Endodermal cell (in vitro differentiated cells): Measurements from ENCODE around the gene TLE3. TPM values are rescaled to one million over a fixed set of nuclear protein-coding genes. Genes with fewer than 3 reads are reported as not detected.

Experiments
- DNase-seq: peaks from one replicate; pipeline ENCODE4 v3.0.0-alpha.2; 2017
- H3K27ac ChIP-seq: 2 replicates; pipeline ENCODE4 v1.5.1; 2013; ENCODE audit warnings: mild to moderate bottlenecking, low read depth, low read length, moderate library complexity
- H3K27me3 ChIP-seq: 2 replicates; pipeline ENCODE4 v1.6.1; 2013; ENCODE audit warnings: mild to moderate bottlenecking, low read length, moderate library complexity; ENCODE audit not compliant: insufficient read depth, control insufficient read depth, poor library complexity, severe bottlenecking
- H3K36me3 ChIP-seq: 2 replicates; pipeline ENCODE4 v1.7.0; 2013; ENCODE audit warnings: mild to moderate bottlenecking, low read length, moderate library complexity; ENCODE audit not compliant: control insufficient read depth, insufficient read depth
- H3K4me1 ChIP-seq: one replicate; pipeline ENCODE4 v1.7.0; 2013; ENCODE audit warnings: low read length; ENCODE audit not compliant: control insufficient read depth, insufficient read depth
- H3K4me3 ChIP-seq: 2 replicates; pipeline ENCODE4 v1.5.1; 2013; ENCODE audit warnings: mild to moderate bottlenecking, low read length, moderate library complexity
- H3K9ac ChIP-seq: 2 replicates; pipeline ENCODE4 v1.6.1; 2013; ENCODE audit warnings: mild to moderate bottlenecking, low read length, moderate library complexity; ENCODE audit not compliant: poor library complexity, severe bottlenecking; ENCODE audit errors: extremely low read depth
- H3K9me3 ChIP-seq: 2 replicates; pipeline ENCODE4 v1.6.1; 2013; ENCODE audit warnings: mild to moderate bottlenecking, low read length, moderate library complexity; ENCODE audit not compliant: control insufficient read depth
- H3K27ac Mint-ChIP-seq: 2 replicates; pipeline ENCODE4 v1.8.0; 2020; ENCODE audit warnings: mixed read lengths
- H3K27me3 Mint-ChIP-seq: 2 replicates; pipeline ENCODE4 v1.8.0; 2021; ENCODE audit warnings: mild to moderate bottlenecking, mixed read lengths; ENCODE audit not compliant: insufficient read depth
- H3K36me3 Mint-ChIP-seq: 2 replicates; pipeline ENCODE4 v1.8.0; 2020; ENCODE audit warnings: low read depth, mixed read lengths
- H3K4me1 Mint-ChIP-seq: 2 replicates; pipeline ENCODE4 v1.8.0; 2020; ENCODE audit warnings: mixed read lengths
- H3K4me3 Mint-ChIP-seq: 2 replicates; pipeline ENCODE4 v1.8.0; 2020; ENCODE audit warnings: mild to moderate bottlenecking, moderate library complexity, mixed read lengths
- H3K9me3 Mint-ChIP-seq: 2 replicates; pipeline ENCODE4 v1.8.0; 2020; ENCODE audit warnings: mild to moderate bottlenecking, mixed read lengths
- WGBS, 2 experiments: methylation state at CpG; one replicate each; pipeline versions ENCODE4 v1.1.5 to v1.1.7; 2013; ENCODE audit warnings: missing lambda C conversion rate in 2 of 2, mixed read lengths in 1 of 2; ENCODE audit not compliant: insufficient coverage in 1 of 2, insufficient read length in 1 of 2; 5-methylcytosine and 5-hydroxymethylcytosine counted together
- total RNA-seq, 2 donors: library from RNA; stranded (reverse); fragmentation: NEBNext Ultra II Directional in 1 of 2; extraction: Animal tissue kit (Norgen Biotek cat#: 25700) in 1 of 2; gene quantifications; 2 replicates in 1 of 2; 3 replicates in 1 of 2; pipeline ENCODE4 v1.2.1, GENCODE V29; 2021
- TF ChIP-seq, protein P1 (sequence below): fragments of 200-600 bp; sonication (generic); conservative IDR thresholded peaks from 2 replicates; pipeline ENCODE4 v1.5.0; 2021; ENCODE audit warnings: antibody characterized with exemption, mild to moderate bottlenecking

The TLE3 gene
- total RNA-seq, 2 donors from 2014 or later, result 66.5 to 81.1 TPM

DNA sequence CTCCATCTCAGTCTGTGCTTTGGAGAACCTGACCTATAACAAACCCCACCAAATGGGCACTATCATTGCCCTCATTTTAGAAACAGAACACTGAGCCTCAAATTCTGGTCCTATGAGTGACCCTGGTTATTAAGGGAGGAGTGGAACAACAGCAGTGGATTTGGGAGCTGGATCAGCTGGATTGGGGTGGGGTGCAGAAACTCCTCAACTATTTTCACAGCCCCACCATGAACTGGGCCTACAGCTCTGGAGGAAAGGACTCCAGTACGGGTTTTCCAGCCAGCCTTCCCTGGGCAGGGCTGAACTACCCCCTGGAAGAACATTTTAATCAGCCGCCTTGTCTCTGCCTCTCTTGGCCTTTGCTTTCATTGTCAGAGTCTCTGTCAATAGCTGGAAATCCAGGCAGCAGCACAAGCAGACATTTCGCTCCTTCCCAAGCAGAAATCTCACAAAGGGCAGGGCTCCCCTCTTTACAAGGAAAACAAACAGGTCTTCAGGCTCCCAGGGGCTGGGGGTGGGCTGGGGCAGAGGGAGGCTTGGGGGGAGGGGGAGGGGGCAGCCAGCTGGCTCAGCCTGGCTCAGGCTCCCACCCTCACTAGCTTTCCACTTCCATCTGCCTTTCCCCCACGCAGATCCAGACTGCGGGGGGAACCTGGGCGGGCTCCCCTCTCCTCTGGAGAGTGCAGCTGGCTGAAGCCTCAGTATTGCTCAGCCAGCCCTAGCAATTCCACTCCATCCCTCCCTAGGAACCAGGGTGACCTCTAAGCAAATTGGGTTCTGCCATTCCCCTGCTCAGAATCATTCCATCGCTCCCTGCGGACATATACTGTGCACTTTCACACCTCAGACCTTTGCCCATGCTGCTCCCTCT lies 13.7 kb upstream of the TLE3 start:
- H3K27me3 Mint-ChIP-seq, result peaks cover 58% of the 10 kb centered on the region
- Histone ChIP-seq H3K4me3 (peak overlapping the region; percentile 59), H3K36me3 (no peaks in the 10 kb centered on the region), H3K27me3 (peaks cover 52% of the 10 kb centered on the region), H3K9ac (no peak overlapping the region), H3K9me3 (no peaks in the 10 kb centered on the region), H3K27ac (peak overlapping the region; percentile 86), H3K4me1 (peaks cover 5% of the 10 kb centered on the region)
- H3K36me3 Mint-ChIP-seq, result no peaks in the 10 kb centered on the region
- H3K9me3 Mint-ChIP-seq, result no peaks in the 10 kb centered on the region
- peak; percentile 95 for DNase-seq
- H3K4me1 Mint-ChIP-seq, result peaks cover 28% of the 10 kb centered on the region
- WGBS, 2 experiments, result 3% methylated on average over 7 to 8 of the region's 8 CpGs
- TF ChIP-seq, protein P1, sequence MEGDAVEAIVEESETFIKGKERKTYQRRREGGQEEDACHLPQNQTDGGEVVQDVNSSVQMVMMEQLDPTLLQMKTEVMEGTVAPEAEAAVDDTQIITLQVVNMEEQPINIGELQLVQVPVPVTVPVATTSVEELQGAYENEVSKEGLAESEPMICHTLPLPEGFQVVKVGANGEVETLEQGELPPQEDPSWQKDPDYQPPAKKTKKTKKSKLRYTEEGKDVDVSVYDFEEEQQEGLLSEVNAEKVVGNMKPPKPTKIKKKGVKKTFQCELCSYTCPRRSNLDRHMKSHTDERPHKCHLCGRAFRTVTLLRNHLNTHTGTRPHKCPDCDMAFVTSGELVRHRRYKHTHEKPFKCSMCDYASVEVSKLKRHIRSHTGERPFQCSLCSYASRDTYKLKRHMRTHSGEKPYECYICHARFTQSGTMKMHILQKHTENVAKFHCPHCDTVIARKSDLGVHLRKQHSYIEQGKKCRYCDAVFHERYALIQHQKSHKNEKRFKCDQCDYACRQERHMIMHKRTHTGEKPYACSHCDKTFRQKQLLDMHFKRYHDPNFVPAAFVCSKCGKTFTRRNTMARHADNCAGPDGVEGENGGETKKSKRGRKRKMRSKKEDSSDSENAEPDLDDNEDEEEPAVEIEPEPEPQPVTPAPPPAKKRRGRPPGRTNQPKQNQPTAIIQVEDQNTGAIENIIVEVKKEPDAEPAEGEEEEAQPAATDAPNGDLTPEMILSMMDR, result no peak
- peak overlapping the region; percentile 4 for H3K4me3 Mint-ChIP-seq
- no peak overlapping the region for H3K27ac Mint-ChIP-seq

DNA sequence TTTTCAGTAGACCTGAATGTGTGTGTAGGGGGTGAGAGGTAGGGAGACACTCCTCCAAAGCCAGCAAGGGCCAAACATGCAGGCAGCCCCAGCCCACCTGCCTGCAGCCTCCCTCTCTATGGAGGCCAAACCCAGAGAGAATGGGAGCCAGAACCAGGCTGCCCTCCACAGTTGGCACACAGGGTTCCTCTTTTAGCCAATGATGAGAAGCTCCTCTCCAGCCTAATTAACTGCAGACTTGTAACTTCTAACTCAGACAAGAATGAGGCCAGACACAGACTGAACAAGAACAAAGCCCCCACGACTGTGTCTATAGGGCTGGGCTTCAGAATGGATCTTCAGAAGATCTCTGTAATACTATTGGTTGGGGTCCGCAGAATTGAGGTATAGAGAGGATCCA lies 12.3 kb upstream of the TLE3 start:
- TF ChIP-seq, protein P1, result no peak
- no peak overlapping the region for H3K4me3 Mint-ChIP-seq
- H3K36me3 Mint-ChIP-seq, result no peaks in the 10 kb centered on the region
- peaks cover 5% of the 10 kb centered on the region for H3K4me1 ChIP-seq
- H3K27ac Mint-ChIP-seq, result no peak overlapping the region
- WGBS, 2 experiments, result 90 to 100% methylated on average over 1 to 2 of the region's 2 CpGs
- H3K4me1 Mint-ChIP-seq, result peaks cover 27% of the 10 kb centered on the region
- H3K27me3 ChIP-seq, result peaks cover 49% of the 10 kb centered on the region
- H3K9me3 ChIP-seq, result no peaks in the 10 kb centered on the region
- H3K36me3 ChIP-seq, result no peaks in the 10 kb centered on the region
- no peak overlapping the region for H3K27ac ChIP-seq
- peaks cover 56% of the 10 kb centered on the region for H3K27me3 Mint-ChIP-seq
- H3K9me3 Mint-ChIP-seq, result no peaks in the 10 kb centered on the region
- no peak for DNase-seq
- no peak overlapping the region for H3K4me3 ChIP-seq
- H3K9ac ChIP-seq, result no peak overlapping the region

DNA sequence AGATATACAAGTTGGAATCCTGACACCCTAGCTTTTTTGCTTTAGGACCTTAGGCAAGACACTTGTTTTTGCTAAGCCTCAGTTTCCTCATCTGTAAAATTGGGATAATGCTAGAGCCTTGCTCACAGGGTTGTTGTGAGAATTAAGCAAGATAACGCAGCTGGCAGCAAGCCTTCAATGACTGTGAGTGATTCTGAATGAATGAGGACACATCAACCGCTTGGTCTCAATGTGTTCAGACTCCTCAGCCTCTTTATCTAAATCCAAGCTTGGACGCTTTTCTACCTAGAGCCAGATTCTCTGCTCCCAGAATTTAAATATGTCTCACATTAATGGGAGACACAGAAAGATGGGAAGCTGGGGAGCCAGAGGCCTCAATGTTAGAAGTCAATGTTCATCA lies 11.8 kb upstream of the TLE3 start:
- Mint-ChIP-seq H3K36me3 (no peaks in the 10 kb centered on the region), H3K27ac (no peak overlapping the region), H3K9me3 (no peaks in the 10 kb centered on the region), H3K4me3 (no peak overlapping the region), H3K27me3 (peaks cover 52% of the 10 kb centered on the region), H3K4me1 (peaks cover 23% of the 10 kb centered on the region)
- no peak for DNase-seq
- WGBS, 2 experiments, result 91 to 94% methylated on average over 2 to 3 of the region's 3 CpGs
- Histone ChIP-seq H3K4me1 (peaks cover 5% of the 10 kb centered on the region), H3K9ac (no peak overlapping the region), H3K36me3 (no peaks in the 10 kb centered on the region), H3K9me3 (no peaks in the 10 kb centered on the region), H3K4me3 (no peak overlapping the region), H3K27me3 (peaks cover 47% of the 10 kb centered on the region), H3K27ac (no peak overlapping the region)
- TF ChIP-seq, protein P1, result no peak
